Stimulated activated CD8-positive, alpha-beta memory T cell treated with anti-CD3 and anti-CD28 coated beads, Interleukin-15, amount 100 ng/mL, for 4 hours (primary cell): Measurements from ENCODE around the gene SPRYD3.
A peak's percentile ranks its signal among the peaks of the same experiment; 100 is the strongest.

ENCODE experiments used
- DNase-seq, 2 donors: peaks; one replicate each; pipeline ENCODE4 v3.0.0-alpha.2; 2020; ENCODE audit warnings: low read depth in 2 of 2

SPRYD3 gene

GRCh38 chr12:53063708-53064612 is 15.2 kb downstream of the SPRYD3 start:
- DNase-seq: no peak

DNA sequence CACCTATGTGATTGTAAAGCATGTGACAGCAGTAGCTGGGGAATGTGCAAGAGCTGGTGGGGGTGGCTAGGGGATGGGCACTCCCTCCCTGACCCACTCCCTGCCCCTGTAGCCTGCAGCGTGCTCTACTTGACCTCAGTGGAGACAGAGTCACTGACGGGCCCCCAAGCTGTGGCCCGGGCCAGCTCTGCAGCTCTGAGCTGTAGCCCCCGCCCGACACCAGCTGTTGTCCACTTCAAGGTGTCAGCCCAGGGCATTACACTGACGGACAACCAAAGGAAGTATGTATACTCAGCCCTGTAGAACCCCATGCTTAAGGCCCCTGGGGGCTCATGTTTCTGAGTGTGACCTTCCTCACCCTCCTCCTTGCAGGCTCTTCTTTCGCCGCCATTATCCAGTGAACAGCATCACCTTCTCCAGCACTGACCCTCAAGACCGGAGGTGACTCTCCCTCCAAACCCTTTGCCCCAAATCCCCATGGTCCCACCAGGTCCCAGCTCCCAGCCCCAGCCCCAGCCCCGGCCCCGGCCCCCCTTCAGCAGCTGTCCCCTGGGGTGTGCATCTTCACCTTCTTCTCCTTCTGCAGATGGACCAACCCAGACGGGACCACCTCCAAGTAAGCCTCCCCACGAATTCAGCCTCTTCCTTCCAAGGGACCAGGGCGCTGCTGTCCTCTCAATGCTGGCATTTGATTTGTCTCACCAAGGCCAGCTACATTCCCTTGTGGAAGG is 16.0 kb downstream of the SPRYD3 start:
- no peak for DNase-seq

DNA sequence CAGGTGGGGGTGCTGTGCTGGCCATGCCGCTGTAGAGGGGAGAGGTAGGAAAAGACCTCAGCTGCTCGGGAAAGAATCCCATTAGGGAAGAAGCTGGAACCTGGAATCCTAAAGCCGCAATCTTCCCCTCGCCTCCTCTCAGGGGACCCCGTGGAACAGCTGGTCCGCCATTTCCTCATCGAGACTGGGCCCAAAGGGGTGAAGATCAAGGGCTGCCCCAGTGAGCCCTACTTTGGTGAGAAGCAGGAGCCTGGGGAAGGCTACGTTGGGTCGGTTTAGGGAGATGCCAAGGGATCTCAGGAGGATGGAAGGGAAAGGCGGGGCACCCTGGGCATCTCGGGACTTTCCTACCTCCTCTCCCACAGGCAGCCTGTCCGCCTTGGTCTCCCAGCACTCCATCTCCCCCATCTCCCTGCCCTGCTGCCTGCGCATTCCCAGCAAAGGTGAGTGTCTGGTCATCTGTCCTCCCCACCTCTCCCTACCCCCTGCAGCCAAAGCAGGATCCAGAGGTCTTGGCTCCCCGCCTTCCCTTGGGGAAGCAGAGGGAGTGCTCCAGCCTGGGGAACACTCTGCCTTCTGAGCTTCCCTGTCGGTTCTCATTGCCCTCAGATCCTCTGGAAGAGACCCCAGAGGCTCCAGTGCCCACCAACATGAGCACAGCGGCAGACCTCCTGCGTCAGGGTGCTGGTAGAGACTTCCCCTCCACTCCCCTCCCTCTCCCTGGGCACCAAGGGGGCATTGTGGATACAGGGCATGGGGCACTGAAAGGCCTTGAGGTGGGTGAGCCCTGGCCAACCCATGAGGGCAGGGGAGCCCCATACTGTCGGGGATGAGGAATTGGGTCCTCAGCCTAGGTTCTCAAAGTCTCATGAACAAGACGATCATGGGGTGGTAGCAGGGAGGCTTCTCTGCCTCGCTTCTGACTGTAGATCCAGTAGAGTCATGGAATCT is 16.9 kb downstream of the SPRYD3 start:
- DNase-seq: no peak

DNA sequence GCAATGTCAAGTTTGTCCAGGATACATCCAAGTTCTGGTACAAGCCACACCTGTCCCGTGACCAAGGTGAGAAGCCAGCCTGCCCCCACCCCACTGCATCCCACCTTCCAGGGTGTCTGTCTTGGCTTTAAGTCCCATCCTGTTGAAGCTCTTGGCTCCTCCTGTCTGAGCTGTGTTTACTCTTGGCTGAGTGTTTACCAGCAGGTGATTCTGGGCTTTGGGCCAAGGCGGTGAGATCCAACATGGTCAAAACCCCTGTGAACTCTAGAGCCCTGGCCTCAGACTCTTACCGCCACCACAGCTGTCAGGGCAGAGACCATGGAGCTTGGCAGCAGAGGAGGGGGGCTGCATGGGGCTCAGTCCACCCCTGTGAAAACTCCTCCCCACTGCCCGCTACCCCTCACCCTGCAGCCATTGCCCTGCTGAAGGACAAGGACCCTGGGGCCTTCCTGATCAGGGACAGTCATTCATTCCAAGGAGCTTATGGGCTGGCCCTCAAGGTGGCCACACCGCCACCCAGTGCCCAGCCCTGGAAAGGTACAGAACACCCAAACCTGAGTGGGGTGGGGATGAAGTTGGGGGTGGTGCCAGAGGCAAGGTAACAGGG is 17.7 kb downstream of the SPRYD3 start:
- DNase-seq: no peak

- DNase-seq: no peak
Observed at GRCh38 chr12:53060721-53061276, 18.4 kb downstream of the SPRYD3 start.

- no peak for DNase-seq
Observed at GRCh38 chr12:53060064-53060720, 19.0 kb downstream of the SPRYD3 start.

- no peak for DNase-seq
Observed at GRCh38 chr12:53059434-53060063, 19.6 kb downstream of the SPRYD3 start.

DNA sequence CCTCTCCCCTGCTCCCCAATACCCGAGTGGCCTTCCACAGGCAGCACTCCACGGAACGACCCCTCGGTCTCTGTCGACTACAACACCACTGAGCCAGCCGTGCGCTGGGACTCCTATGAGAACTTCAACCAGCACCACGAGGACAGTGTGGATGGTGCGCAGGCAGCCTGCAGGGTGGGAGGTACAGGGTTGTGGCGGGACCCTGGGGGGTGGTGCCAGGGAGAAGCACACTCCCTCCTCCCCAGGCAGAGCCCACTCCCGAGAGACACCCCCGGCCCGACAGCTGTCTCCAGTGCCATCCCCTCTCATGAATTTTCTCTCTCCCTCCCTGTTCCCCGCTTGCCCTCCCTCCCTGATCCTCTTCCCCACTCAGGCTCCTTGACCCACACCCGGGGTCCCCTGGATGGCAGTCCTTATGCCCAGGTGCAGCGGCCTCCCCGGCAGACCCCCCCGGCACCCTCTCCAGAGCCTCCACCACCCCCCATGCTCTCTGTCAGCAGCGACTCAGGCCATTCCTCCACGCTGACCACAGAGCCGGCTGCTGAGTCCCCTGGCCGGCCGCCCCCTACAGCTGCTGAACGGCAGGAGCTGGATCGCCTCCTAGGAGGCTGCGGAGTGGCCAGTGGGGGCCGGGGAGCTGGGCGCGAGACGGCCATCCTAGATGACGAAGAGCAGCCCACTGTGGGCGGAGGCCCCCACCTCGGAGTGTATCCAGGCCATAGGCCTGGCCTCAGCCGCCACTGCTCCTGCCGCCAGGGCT is 20.3 kb downstream of the SPRYD3 start:
- DNase-seq: no peak

GRCh38 chr12:53057816-53058500 is 21.2 kb downstream of the SPRYD3 start:
- no peak for DNase-seq

GRCh38 chr12:53056901-53057300 is 22.3 kb downstream of the SPRYD3 start:
- no peak for DNase-seq

GRCh38 chr12:53056296-53056695 is 22.9 kb downstream of the SPRYD3 start:
- DNase-seq: no peak

GRCh38 chr12:53055471-53056266 is 23.5 kb downstream of the SPRYD3 start:
- no peak for DNase-seq

DNA sequence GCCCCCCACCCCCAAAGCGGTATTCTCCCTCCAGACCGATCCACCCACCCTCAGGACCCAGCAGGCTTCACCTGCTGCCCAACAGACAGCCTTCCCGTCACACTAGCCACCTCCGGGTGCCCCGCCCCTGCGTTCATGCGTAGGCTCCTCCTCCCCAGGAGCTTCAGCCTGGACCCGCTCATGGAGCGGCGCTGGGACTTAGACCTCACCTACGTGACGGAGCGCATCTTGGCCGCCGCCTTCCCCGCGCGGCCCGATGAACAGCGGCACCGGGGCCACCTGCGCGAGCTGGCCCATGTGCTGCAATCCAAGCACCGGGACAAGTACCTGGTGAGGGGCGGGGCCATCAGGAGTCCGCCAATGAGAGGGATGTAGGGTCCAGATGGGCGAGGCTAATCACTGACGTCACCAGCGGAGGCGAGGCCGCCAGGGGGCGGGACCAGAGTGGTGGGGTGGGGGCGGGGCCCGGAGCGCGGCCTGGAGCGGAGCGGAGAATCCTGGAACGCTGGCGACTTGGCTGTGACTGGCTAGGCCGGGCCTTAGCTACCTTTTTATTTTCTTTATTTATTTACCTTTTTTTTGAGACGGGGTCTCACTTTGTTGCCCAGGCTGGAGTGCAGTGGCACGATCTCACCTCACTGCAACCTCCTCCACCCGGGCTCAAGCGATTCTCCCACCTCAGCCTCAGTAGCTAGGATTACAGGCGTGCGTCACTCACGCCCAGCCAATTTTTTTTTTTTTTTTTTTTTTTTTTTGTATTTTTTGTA is 24.9 kb downstream of the SPRYD3 start:
- DNase-seq: peak; percentile 78 to 88

- peak in 1 of 2 donors; percentile 21 for DNase-seq
Observed at GRCh38 chr12:53053218-53054111, 25.7 kb downstream of the SPRYD3 start.

- no peak for DNase-seq
Observed at GRCh38 chr12:53052419-53053217, 26.6 kb downstream of the SPRYD3 start.
